Measurements from ENCODE around the gene HTRA1.
A peak's percentile ranks its signal among the peaks of the same experiment; 100 is the strongest.

The HTRA1 gene

GRCh38 chr10:122473116-122473515 is 11.8 kb downstream of the HTRA1 start:
- DNase-seq (ENCODE audit: low read depth in 3 of 3): no peak

GRCh38 chr10:122474131-122474818 is 12.9 kb downstream of the HTRA1 start:
- DNase-seq (ENCODE audit: low read depth in 3 of 3): no peak

GRCh38 chr10:122475100-122475499 is 13.7 kb downstream of the HTRA1 start:
- DNase-seq (ENCODE audit: low read depth in 3 of 3): no peak

GRCh38 chr10:122475591-122476332 is 14.4 kb downstream of the HTRA1 start:
- no peak for DNase-seq (ENCODE audit: low read depth in 3 of 3)

- no peak for DNase-seq (ENCODE audit: low read depth in 3 of 3)
These were observed 15.0 kb downstream of the HTRA1 start for GRCh38 chr10:122476333-122476695.

GRCh38 chr10:122477436-122477835 is 16.1 kb downstream of the HTRA1 start:
- DNase-seq (ENCODE audit: low read depth in 3 of 3): no peak

- DNase-seq (ENCODE audit: low read depth in 3 of 3): no peak
These were observed 17.6 kb downstream of the HTRA1 start for GRCh38 chr10:122478971-122479370.

GRCh38 chr10:122480146-122480833 is 18.9 kb downstream of the HTRA1 start:
- DNase-seq (ENCODE audit: low read depth in 3 of 3): no peak

GRCh38 chr10:122481296-122482056 is 20.1 kb downstream of the HTRA1 start:
- DNase-seq (ENCODE audit: low read depth in 3 of 3): no peak

GRCh38 chr10:122484276-122485060 is 23.1 kb downstream of the HTRA1 start:
- no peak for DNase-seq (ENCODE audit: low read depth in 3 of 3)

- no peak for DNase-seq (ENCODE audit: low read depth in 3 of 3)
These were observed 24.3 kb downstream of the HTRA1 start for GRCh38 chr10:122485670-122486069.

GRCh38 chr10:122486406-122487080 is 25.2 kb downstream of the HTRA1 start:
- no peak for DNase-seq (ENCODE audit: low read depth in 3 of 3)

- DNase-seq (ENCODE audit: low read depth in 3 of 3): no peak
These were observed 25.9 kb downstream of the HTRA1 start for GRCh38 chr10:122487174-122487765.

- DNase-seq (ENCODE audit: low read depth in 3 of 3): no peak
These were observed 28.9 kb downstream of the HTRA1 start for GRCh38 chr10:122490268-122490667.

GRCh38 chr10:122490786-122491680 is 29.7 kb downstream of the HTRA1 start:
- DNase-seq (ENCODE audit: low read depth in 3 of 3): peak in 1 of 3 donors; percentile 7

GRCh38 chr10:122492006-122492405 is 30.7 kb downstream of the HTRA1 start:
- DNase-seq (ENCODE audit: low read depth in 3 of 3): no peak

- DNase-seq (ENCODE audit: low read depth in 3 of 3): no peak
These were observed 31.7 kb downstream of the HTRA1 start for GRCh38 chr10:122492999-122493481.

- no peak for DNase-seq (ENCODE audit: low read depth in 3 of 3)
These were observed 32.4 kb downstream of the HTRA1 start for GRCh38 chr10:122493761-122494160.

GRCh38 chr10:122494173-122494820 is 32.9 kb downstream of the HTRA1 start:
- no peak for DNase-seq (ENCODE audit: low read depth in 3 of 3)

Data from stimulated activated CD4-positive, alpha-beta T cell treated with anti-CD3 and anti-CD28 coated beads, TNF-alpha, amount 100 ng/mL, for 48 hours (primary cell).